ENCODE measurements around the gene ENDOV. TPM values are rescaled to one million over a fixed set of nuclear protein-coding genes. Genes with fewer than 3 reads are reported as not detected.

Gene ENDOV
- total RNA-seq, 1 experiment from 2014 or later: 45.6 TPM

GRCh38 chr17:80456465-80457235, 41.7 kb downstream of the ENDOV start:
- Histone ChIP-seq H4K20me1 (ENCODE audit: insufficient read depth) (no peaks in the 10 kb centered on the region), H2AFZ (ENCODE audit: low read depth, low read length, poor library complexity, severe bottlenecking) (no peak overlapping the region), H3K4me2 (ENCODE audit: low read length) (no peak overlapping the region), H3K9ac (ENCODE audit: low read length) (no peak overlapping the region), H3K4me3 (replicated peaks in 1 of 2; ENCODE audit: low read depth in 1 of 2, low read length in 2 of 2) (no peak overlapping the region), H3K36me3 (ENCODE audit: control insufficient read depth in 1 of 2, insufficient read depth in 2 of 2, low read length in 2 of 2) (no peaks in the 10 kb centered on the region), H3K4me1 (ENCODE audit: control insufficient read depth in 1 of 2, insufficient read depth in 2 of 2, low read length in 2 of 2) (peaks cover 11 to 40% of the 10 kb centered on the region in 2 experiments; a peak in 3 of 4 replicates), H3K27me3 (ENCODE audit: insufficient read depth, low read length) (no peaks in the 10 kb centered on the region), H3K27ac (ENCODE audit: low read depth, low read length) (no peak overlapping the region), H3K9me3 (ENCODE audit: control insufficient read depth in 1 of 2, insufficient read depth in 1 of 2, low read depth in 1 of 2, low read length in 2 of 2) (no peaks in the 10 kb centered on the region), H3K79me2 (ENCODE audit: insufficient read depth, low read length) (no peaks in the 10 kb centered on the region), H3K9me2 (ENCODE audit: insufficient read depth) (no peaks in the 10 kb centered on the region)
- CTCF ChIA-PET: no interaction called here
- RAD21 ChIA-PET (ENCODE audit: low non-redundant PET in 1 of 2, low total read pairs in 2 of 2, uncharacterized antibody in 2 of 2, unreplicated experiment in 2 of 2): no interaction called here
- no TSS peak for BruUV-seq (replicated peaks)
- DNase-seq (ENCODE audit: low read depth, low spot score): no peak
- intact Hi-C loops (cut with micrococcal nuclease): loop anchor here (10.0 kb wide), 2 partner anchors 118 to 438 kb away; no protein-coding TSS in a partner anchor
- no peak for ATAC-seq
- no peak for TF ChIP-seq MAX (IDR thresholded peaks at IDR 0.05)
- TF ChIP-seq CBX3 (IDR thresholded peaks at IDR 0.05; ENCODE audit: low read depth): no peak
- no peak for TF ChIP-seq CEBPB (IDR thresholded peaks at IDR 0.05; ENCODE audit: low read depth)
- no peak for TF ChIP-seq JUND (IDR thresholded peaks at IDR 0.05)
- no peak for TF ChIP-seq EGR1 (IDR thresholded peaks at IDR 0.05; ENCODE audit: low read depth)
- TF ChIP-seq RAD21 (IDR thresholded peaks at IDR 0.05; ENCODE audit: low read depth): no peak
- TF ChIP-seq POLR2AphosphoS5 (IDR thresholded peaks at IDR 0.05; ENCODE audit: low read depth, low read length): no peak
- POLR2A ChIA-PET: no interaction called here

GRCh38 chr17:80457236-80457856, 42.4 kb downstream of the ENDOV start:
- no peak for DNase-seq (ENCODE audit: low read depth, low spot score)
- Histone ChIP-seq H3K79me2 (ENCODE audit: insufficient read depth, low read length) (no peaks in the 10 kb centered on the region), H3K9me3 (ENCODE audit: control insufficient read depth in 1 of 2, insufficient read depth in 1 of 2, low read depth in 1 of 2, low read length in 2 of 2) (no peaks in the 10 kb centered on the region), H3K27ac (ENCODE audit: low read depth, low read length) (no peak overlapping the region), H3K4me2 (ENCODE audit: low read length) (peak overlapping the region; percentile 23; the same call in 1 of the 2 replicates), H3K4me3 (replicated peaks in 1 of 2; ENCODE audit: low read depth in 1 of 2, low read length in 2 of 2) (no peak overlapping the region), H4K20me1 (ENCODE audit: insufficient read depth) (no peaks in the 10 kb centered on the region), H3K27me3 (ENCODE audit: insufficient read depth, low read length) (no peaks in the 10 kb centered on the region), H3K9me2 (ENCODE audit: insufficient read depth) (no peaks in the 10 kb centered on the region), H3K9ac (ENCODE audit: low read length) (no peak overlapping the region), H3K4me1 (ENCODE audit: control insufficient read depth in 1 of 2, insufficient read depth in 2 of 2, low read length in 2 of 2) (peaks cover 11 to 40% of the 10 kb centered on the region in 2 experiments; a peak in 3 of 4 replicates), H3K36me3 (ENCODE audit: control insufficient read depth in 1 of 2, insufficient read depth in 2 of 2, low read length in 2 of 2) (no peaks in the 10 kb centered on the region), H2AFZ (ENCODE audit: low read depth, low read length, poor library complexity, severe bottlenecking) (no peak overlapping the region)
- CTCF ChIA-PET: no interaction called here
- ATAC-seq: no peak
- POLR2A ChIA-PET: no interaction called here
- intact Hi-C loops (cut with micrococcal nuclease): loop anchor here (10.0 kb wide), 2 partner anchors 117 to 437 kb away; no protein-coding TSS in a partner anchor
- no TSS peak for BruUV-seq (replicated peaks)
- no peak for TF ChIP-seq SIN3A (IDR thresholded peaks at IDR 0.05; ENCODE audit: low read depth)
- no peak for TF ChIP-seq ZFX (IDR thresholded peaks at IDR 0.05)
- RAD21 ChIA-PET (ENCODE audit: low non-redundant PET in 1 of 2, low total read pairs in 2 of 2, uncharacterized antibody in 2 of 2, unreplicated experiment in 2 of 2): no interaction called here

All from HCT116 (cell line).